IMR-90 (cell line): ENCODE data around the gene PRSS58.

Experiments
- BHLHE40 ChIP-seq: fragments of 150-350 bp; IDR thresholded peaks from 2 replicates; pipeline ENCODE4 v1.6.1; 2016; ENCODE audit warnings: mild to moderate bottlenecking, low read depth, low read length
- CTCF ChIP-seq: conservative IDR thresholded peaks from 2 replicates; pipeline ENCODE4 v1.5.1; 2012; ENCODE audit warnings: mild to moderate bottlenecking, low read depth, low read length, improper control_type of control experiment
- FOS ChIP-seq: fragments of 150-350 bp; IDR thresholded peaks from 2 replicates; pipeline ENCODE4 v1.6.1; 2016; ENCODE audit warnings: low read depth, low read length
- MXI1 ChIP-seq: IDR thresholded peaks from 2 replicates; pipeline ENCODE4 v1.6.1; 2012; ENCODE audit warnings: low read depth, mild to moderate bottlenecking, low read length, moderate library complexity, borderline replicate concordance
- POLR2A ChIP-seq: IDR thresholded peaks from 2 replicates; pipeline ENCODE4 v1.6.1; 2012; ENCODE audit warnings: mild to moderate bottlenecking, low read depth, low read length
- RCOR1 ChIP-seq: IDR thresholded peaks from 2 replicates; pipeline ENCODE4 v1.6.1; 2012; ENCODE audit warnings: mild to moderate bottlenecking, low read length, improper control_type of control experiment; ENCODE audit not compliant: insufficient replicate concordance
- RFX5 ChIP-seq: IDR thresholded peaks from 2 replicates; pipeline ENCODE4 v1.8.0; 2012; ENCODE audit warnings: low read depth, mild to moderate bottlenecking, low read length, moderate library complexity
- SMC3 ChIP-seq: fragments of 150-350 bp; IDR thresholded peaks from 2 replicates; pipeline ENCODE4 v1.6.1; 2016; ENCODE audit warnings: low read depth, mild to moderate bottlenecking, antibody characterized with exemption, low read length, moderate library complexity

- TF ChIP-seq POLR2A = no peak
- 0 out of 2 replicates have a peak, but pooled peaks have one; percentile 19 for TF ChIP-seq CTCF
- no peak for TF ChIP-seq RFX5
- no peak for TF ChIP-seq MXI1
- TF ChIP-seq RCOR1 = no peak
- TF ChIP-seq BHLHE40 = no peak
- no peak for TF ChIP-seq SMC3
- no peak for TF ChIP-seq FOS
Observed at GRCh38 chr7:142301923-142302550, 44.2 kb upstream of the PRSS58 start.
